Lower leg skin (tissue), 3 donors: ENCODE measurements around the gene CNDP2.

Experiments used
- CTCF ChIP-seq, 3 donors: fragments of 450-650 bp; IDR thresholded peaks; one replicate each; pipeline ENCODE4 v1.5.1; 2016; ENCODE audit warnings: antibody characterized with exemption in 3 of 3, mild to moderate bottlenecking in 3 of 3, moderate library complexity in 2 of 3
- POLR2A ChIP-seq, 2 donors: fragments of 450-650 bp; IDR thresholded peaks; one replicate each; pipeline ENCODE4 v1.6.1; 2016 to 2017; ENCODE audit warnings: antibody characterized with exemption in 2 of 2, mild to moderate bottlenecking in 1 of 2, moderate library complexity in 1 of 2

GRCh38 chr18:74465775-74466174 is 30.4 kb upstream of the CNDP2 start:
- TF ChIP-seq CTCF (IDR thresholded peaks at IDR 0.05), result no peak
- TF ChIP-seq POLR2A (IDR thresholded peaks at IDR 0.05), result no peak
